Measurements from ENCODE around the gene SMAD3. TPM values are rescaled to one million over a fixed set of nuclear protein-coding genes. Genes with fewer than 3 reads are reported as not detected.

Gene SMAD3
- total RNA-seq, 1 donor: 67.8 TPM

GRCh38 chr15:67103432-67103831, 38.0 kb downstream of the SMAD3 start:
- H3K4me3 ChIP-seq (ENCODE audit: low read depth, low read length): no peak overlapping the region
- no peak for TF ChIP-seq CTCF (IDR thresholded peaks at IDR 0.05; ENCODE audit: insufficient read depth, low read depth, low read length)
- DNase-seq (ENCODE audit: low read depth): no peak

- no peak for DNase-seq (ENCODE audit: low read depth)
- no peak overlapping the region for H3K4me3 ChIP-seq (ENCODE audit: low read depth, low read length)
- TF ChIP-seq CTCF (IDR thresholded peaks at IDR 0.05; ENCODE audit: insufficient read depth, low read depth, low read length): no peak
Observed at GRCh38 chr15:67103869-67104268, 38.5 kb downstream of the SMAD3 start.

- TF ChIP-seq CTCF (IDR thresholded peaks at IDR 0.05; ENCODE audit: insufficient read depth, low read depth, low read length): no peak
- no peak overlapping the region for H3K4me3 ChIP-seq (ENCODE audit: low read depth, low read length)
- DNase-seq (ENCODE audit: low read depth): no peak
Observed at GRCh38 chr15:67104510-67104909, 39.1 kb downstream of the SMAD3 start.

GRCh38 chr15:67105065-67105951, 39.9 kb downstream of the SMAD3 start:
- DNase-seq (ENCODE audit: low read depth): peak; percentile 96
- H3K4me3 ChIP-seq (ENCODE audit: low read depth, low read length): no peak overlapping the region
- peak; percentile 27 for TF ChIP-seq CTCF (IDR thresholded peaks at IDR 0.05; ENCODE audit: insufficient read depth, low read depth, low read length)

GRCh38 chr15:67105991-67106763, 40.8 kb downstream of the SMAD3 start:
- no peak for TF ChIP-seq CTCF (IDR thresholded peaks at IDR 0.05; ENCODE audit: insufficient read depth, low read depth, low read length)
- H3K4me3 ChIP-seq (ENCODE audit: low read depth, low read length): no peak overlapping the region
- no peak for DNase-seq (ENCODE audit: low read depth)

GRCh38 chr15:67106764-67107013, 41.3 kb downstream of the SMAD3 start:
- no peak for TF ChIP-seq CTCF (IDR thresholded peaks at IDR 0.05; ENCODE audit: insufficient read depth, low read depth, low read length)
- DNase-seq (ENCODE audit: low read depth): no peak
- no peak overlapping the region for H3K4me3 ChIP-seq (ENCODE audit: low read depth, low read length)
